HG03342 (cell line): Measurements from ENCODE around the gene GARIN3.
"Not testable (repeated sequence)": the region's sequence is repeated elsewhere in the genome, so short reads cannot be mapped to it uniquely, and the experiment has no call there.

Source experiments
- ATAC-seq: cut with Tn5 transposase; IDR thresholded peaks from one replicate; pipeline ENCODE4 v1.9.1; 2021; ENCODE audit warnings: mild to moderate bottlenecking, moderate library complexity; ENCODE audit not compliant: unreplicated experiment

Gene GARIN3

DNA sequence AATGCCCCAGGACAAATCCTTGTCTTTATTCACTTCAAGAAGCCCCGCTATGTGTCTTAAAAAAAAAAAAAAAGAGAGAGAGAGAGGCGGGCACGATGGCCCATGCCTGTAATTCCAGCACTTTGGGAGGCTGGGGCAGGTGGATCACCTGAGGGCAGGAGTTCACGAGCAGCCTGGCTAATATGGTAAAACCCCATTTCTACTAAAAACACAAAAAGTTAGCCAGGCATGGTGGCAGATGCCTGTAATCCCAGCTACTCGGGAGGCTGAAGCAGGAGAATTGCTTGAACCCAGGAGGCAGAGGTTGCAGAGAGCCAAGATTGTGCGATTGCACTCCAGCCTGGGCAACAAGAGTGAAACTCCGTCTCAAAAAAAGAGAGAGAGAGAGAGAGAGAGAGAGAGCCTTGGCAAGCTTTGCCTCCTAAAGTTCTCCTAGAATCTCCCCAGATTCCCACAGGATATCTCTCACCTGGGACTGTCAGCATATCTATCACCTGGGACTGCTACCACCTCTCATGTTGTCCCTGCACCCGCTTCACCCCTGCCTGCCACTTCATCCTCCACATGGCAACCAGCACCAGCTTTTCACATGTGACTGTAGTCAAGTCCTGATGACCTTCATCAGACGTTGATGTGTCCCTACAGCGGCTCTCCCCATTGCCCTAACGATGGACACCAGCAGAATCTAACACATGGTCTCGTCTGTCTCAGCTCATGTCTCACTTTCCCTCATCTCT lies 20.4 kb upstream of the GARIN3 start:
- no peak for ATAC-seq

DNA sequence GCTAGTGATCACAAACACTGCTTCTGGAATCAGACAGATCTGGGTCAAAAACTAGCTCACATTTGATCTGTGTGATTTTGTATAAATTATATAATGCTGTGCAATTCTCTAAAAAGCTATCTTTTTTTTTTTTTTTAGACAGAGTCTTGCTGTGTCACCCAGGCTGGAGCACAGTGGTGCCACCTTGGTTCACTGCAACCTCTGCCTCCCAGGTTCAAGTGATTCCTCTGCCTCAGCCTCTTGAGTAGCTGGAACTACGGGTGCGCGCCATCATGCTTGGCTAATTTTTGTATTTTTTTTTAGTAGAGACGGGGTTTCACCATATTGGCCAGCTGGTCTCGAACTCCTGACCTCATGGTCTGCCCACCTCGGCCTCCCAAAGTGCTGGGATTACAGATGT lies 19.1 kb upstream of the GARIN3 start:
- not testable (repeated sequence) for ATAC-seq

DNA sequence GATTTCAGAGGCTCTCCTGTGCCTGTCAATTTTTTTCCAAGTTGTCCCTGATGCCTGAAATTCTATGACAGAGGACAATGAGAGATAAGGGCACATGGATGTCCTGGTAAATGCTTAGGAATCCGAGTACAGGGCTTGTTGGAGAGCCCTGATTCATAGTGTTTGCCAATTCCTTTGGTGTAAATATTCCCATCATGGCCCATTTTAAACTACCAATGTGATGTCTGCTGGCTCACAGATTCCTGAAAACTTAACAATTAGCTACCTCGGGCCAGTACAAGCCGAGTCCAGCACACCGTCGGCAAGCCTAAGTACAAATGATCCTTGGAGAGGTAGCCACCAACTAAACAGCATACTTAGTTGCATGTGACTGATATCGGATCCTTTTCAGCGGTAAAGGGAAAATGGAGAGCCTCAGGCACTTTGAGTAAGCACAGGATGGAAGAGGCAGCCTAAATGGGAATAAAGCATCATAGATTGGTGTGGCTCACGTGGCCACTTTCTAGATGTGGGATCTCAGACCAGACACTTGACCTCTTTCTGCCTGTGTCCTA lies 18.1 kb upstream of the GARIN3 start:
- ATAC-seq, result no peak

DNA sequence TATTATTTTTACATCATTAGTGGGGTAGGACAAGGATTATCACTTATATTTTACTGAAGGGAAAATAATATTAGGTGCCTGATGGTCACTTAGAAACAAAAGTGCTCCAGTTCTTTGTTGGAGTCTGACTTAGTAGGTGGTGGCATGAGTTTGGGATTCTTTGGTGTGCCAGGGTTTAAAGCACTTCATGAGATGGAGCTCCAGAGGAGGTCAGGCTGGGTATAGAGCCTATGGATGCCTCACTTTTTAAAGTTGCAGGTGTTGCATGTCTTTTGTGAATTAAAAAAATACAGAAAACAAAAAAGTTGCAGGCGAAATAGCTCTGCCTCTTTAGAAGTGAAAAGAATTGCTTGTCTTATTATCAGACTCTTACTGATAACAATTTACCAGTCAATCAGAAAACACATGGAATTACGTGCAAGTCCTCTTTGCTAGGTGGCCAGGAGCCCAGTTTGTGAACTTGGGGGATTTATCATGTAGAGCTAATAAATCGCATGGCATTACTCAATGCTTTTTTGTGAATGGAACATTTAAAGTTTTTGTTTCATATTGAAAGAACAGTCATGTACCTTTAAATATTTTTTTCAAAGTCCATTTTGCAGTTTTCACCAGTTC lies 16.2 kb upstream of the GARIN3 start:
- ATAC-seq, result no peak

DNA sequence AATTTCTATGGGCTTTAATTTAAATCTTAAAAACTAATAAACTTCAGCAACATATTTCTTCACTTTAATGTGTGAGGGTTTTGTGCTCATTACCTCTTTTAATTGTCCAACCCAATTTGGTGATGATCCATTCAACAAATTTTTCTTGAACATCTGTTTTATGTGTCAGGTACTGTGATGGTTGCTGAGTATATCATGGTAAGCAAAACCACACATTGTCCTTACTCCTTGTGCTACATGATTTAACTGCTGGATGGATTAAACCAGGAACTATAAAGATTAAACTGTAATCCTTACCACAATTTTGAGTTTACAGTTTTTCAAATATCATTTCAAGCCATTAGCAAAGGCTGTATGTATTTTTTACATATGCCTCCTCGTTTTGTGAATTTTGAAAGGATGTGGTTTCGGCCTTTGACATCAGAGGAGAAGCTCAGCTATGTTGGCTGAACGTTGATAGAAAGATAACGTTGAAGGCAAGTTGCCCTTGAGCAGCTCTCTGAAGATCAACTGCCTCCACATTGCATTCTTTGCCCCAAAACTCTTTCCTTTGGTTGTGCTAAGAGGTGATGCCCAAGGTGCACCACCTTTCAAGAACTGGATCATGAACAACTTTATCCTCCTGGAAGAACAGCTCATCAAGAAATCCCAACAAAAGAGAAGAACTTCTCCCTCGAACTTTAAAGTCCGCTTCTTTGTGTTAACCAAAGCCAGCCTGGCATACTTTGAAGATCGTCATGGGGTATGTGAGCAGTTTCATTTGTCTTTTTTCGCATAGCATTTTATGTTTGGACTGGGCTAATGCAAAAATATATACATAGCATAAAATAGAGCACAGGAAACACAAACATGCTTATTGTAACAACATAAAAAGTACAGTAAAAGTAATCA lies 14.6 kb upstream of the GARIN3 start, which contains the start of gene ITK:
ITK (plus strand) TSS at position 467 of the 891 bp plus-strand sequence; CDS start at position 605, 138 bp downstream.
- ATAC-seq, result no peak

DNA sequence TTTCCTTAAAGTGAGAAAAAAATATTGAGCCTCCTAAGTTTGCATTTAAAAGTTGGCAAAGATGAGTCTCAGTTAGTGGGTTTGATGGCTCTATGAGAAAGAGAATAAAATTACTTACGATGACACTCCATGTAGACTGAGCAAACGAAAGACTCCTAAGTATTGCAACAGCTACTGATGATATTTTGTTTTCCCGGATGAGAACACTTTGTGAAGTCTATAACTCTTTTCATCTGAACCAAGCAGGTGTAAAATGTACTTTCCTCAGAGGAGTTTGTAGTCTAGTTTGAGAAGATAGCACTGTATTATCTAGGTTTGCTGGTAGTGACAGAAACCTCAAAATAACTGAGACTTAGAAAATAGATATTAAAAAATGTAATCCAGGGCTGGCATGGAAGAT lies 12.9 kb upstream of the GARIN3 start:
- no peak for ATAC-seq

DNA sequence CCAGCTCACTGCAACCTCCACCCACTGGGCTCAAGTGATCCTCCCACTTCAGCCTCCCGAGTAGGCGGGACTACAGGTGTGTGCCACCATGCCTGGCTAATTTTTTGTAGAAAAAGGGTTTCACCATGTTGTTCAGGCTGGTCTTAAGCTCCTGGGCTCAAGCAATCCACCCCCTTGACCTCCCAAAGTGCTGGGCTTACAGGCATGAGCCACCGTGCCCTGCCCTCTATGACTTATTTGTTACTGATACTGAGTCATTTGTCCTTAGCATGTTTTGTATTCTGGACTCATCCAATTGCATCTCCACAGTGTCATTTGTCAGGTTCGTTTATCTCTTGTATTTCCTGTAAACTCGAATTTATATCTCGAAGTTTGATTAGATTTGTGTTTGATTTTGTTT lies 11.9 kb upstream of the GARIN3 start:
- ATAC-seq, result no peak

DNA sequence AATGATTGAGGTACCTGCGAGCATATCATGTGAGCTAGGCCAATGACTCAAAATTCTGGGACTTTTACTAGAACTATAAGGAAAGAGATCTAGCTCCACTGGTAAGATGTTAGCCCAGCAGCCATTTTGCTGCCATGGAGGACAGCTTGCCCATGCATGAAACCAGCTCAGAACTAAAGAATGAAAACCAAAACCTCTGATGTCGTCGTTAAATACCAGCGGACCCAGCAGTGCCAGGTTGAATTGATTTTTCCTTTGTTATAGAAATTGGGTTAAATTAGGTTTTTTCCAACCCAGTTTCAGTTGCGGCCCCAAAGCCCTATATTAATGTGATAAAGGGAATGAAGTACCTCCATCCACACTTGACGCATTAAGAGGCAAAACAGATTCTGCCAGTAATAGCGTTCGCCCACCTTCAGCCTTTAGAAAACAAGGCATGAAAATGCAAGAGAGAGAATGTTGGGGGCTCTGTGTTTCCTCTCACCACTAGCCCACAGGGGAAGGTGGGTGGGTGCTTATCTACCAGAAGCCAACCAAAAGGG lies 9.1 kb upstream of the GARIN3 start:
- no peak for ATAC-seq

DNA sequence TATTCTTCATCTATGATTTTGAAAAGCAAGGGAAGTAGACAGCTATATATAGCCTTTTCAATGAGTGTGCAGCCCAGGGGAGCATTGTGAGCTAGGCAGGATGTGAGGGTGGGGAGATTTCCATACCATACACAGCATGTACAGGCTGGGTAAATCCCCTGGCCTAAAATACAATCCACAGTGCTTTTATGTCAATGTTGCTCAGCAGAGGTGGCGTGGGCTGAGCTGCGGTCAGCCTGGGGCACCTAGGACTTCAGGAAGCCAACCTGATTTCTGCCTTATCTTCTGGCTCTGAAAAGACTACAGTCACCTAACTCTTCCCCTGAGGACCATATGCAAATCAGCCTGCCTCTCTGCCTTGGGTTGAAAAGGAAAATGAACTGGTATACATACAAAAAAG lies 6.3 kb upstream of the GARIN3 start:
- peak; percentile 99 for ATAC-seq

DNA sequence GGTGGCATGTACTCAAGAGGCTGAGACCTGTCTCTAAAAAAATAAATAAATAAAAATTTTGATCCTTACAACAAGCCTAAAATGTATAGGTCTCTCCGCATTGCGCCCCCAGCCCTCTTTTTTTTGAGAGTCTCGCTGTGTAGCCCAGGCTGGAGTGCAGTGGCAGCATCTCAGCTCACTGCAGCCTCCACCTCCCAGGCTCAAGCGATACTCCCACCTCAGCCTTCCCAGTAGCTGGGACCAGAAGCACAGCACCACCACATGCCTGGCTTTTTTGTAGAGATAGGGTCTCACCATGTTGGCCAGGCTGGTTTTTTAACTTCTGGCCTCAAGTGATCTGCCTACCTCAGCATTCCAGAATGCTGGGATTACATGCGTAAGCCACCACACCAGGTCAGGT lies 2.2 kb upstream of the GARIN3 start:
- ATAC-seq, result no peak

DNA sequence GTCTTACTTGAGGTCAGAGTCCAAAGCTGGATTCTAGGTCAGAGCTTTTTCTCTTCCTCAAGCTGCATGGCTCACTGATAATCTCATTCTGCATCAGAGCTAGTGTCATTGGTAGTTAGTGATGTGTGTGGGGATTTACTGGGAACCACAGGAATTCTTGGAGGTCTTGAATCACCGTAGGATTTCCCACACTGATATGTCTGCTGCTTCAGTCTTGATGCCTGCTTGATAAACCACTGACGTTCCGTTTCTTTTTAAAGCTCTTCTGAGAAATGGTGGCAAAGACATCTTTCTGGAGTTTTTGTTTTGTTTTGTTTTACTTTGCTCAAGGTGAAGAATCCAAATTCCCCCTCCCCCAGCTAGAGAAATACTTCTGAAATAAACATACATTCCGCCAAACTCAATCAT lies 1.2 kb upstream of the GARIN3 start:
- ATAC-seq, result no peak

DNA sequence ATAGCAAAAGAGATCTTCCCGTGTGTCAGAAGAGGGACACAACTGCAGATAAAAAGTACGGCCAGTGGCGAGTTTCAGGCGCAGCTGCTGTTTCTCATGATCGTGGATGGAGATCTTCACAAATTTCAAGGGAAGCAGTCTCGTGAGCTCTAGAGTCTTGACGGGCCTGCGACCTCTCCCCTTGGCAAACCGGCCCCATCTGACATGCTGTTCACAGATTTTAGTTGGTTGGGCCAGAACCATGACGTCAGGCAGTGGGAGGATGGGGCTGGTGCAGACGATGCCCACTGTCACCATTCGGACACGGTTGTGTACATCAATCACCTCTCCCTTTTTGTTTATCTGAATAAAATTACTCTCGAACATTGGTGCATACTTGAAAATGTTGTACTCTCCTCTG lies 396 bp downstream of the GARIN3 start:
- ATAC-seq, result no peak

DNA sequence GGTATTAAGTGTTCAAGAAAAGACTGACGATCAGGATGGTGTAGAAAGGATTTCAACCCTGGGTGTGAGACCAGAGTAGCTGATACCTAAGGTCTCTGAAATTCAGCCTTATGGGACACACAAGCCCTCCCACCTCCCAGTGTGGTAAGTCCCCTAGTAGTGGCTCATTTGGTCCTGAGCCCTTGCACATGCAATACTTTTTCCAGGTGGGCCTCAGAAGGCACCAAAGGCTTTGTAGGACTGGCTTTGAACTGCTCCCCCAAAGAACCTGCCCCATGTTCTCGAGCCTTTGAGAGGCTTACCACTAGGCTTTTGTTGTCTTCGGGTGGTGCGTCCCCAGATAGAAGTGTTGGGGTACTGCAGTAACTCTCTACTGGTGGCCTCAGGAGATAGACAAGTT lies 803 bp downstream of the GARIN3 start:
- no peak for ATAC-seq

DNA sequence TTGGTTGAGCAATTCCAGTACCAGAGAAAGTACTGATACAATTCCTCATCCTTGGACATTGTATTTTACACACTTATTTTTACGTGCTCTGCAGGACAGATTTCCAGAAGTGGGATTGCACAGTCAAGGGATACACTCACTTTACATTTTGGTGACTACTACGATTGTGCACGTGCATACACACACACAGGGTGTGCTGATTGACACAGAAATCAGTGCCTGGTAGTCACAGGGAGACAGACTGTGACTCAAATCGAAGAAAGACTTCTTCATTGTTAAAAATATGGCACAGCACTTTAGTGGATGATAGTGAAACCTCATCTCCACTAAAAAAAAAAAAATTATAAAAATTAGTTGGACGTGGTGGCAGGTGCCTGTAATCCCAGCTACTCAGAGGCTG lies 1.5 kb downstream of the GARIN3 start:
- ATAC-seq, result no peak

DNA sequence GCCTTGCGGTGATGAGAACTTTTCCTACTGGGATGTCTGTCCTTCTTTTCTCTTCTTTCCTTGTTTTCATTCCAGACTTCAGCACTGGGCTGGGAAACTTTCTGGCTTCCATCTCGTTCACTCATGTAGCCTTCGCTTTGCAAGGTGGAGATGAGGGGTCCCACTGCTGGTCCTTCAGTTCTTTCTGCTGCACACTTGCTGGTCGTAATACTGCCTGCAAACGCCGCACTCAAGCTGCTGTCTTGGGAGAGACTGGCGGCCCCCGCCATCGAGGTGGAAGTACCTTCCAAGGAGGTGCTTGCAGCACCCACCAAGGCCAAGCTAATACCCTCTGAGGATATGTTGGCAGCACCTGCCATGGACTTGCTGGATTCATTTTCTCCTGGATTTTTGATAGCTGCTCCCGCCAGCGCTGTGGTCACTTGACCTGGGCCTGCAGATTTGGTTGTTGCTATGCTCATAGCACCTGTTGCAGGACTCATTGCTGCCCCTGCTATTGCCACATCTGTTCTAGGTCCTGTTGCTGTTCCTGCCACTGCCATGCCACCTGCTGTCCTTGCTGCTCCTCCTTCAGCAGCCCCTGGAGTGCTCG lies 3.0 kb downstream of the GARIN3 start:
- no peak for ATAC-seq

DNA sequence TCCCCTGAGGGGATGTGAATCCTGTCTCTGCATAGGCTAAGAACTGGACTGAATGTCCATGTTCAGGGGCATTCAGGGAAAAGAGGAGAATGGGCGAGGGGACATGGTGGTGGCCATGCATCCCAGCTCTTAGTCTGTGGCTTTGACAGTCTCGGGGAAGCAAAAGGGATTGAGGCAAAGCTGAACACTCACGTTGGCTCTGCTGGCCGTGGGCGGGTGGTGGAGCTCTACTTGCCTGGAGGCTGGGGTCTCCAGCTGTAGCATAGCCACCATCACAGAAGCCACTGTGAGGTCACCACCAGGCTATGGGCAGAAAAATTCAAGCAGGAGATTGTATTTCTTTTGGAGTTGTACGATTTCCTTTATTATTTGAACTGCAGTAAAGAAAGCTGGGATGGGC lies 4.1 kb downstream of the GARIN3 start:
- ATAC-seq, result no peak

DNA sequence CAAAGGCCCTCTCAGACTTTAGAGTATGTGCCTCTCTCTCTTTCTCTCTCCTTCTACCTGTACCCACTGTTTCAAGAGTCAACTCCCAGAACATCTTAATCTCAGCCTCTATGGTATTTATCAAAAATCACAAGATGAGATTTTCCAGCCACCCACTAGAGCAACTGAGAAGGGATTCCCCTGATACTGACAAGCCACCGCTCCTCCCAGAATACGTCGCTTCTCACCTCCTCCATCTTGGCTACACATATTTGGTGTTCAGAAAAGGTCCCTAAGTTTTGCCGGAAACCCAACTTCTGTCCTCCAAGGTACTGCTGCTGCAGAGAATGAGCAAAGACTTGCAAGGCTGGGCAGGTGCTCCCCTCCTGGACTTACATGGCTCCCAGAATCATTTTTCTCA lies 6.1 kb downstream of the GARIN3 start:
- ATAC-seq, result no peak

DNA sequence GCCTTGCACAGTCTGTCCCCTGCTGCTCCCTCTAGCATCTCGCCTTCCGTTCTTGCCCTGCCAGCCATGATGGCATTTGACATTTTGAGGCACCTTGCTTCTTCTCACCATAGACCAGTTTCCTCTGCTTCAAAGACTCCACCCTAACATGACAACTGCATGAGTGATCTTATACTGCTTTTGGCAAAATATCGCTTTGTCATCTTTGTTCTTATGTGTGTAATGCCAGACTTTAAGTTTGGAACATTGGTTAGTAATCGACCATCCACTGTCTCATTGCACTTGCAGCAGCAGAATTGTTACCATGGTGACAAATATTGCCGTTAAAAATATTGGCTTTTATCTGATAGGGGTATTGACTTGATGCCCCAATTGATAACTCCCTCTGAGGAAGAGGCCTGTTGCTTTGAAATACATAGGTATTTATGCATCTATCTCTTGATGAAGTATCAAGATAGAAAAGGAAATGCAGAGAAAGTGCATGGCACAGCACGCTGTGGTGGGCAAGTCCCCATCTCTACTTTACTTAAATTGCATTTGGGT lies 6.8 kb downstream of the GARIN3 start:
- ATAC-seq, result no peak

DNA sequence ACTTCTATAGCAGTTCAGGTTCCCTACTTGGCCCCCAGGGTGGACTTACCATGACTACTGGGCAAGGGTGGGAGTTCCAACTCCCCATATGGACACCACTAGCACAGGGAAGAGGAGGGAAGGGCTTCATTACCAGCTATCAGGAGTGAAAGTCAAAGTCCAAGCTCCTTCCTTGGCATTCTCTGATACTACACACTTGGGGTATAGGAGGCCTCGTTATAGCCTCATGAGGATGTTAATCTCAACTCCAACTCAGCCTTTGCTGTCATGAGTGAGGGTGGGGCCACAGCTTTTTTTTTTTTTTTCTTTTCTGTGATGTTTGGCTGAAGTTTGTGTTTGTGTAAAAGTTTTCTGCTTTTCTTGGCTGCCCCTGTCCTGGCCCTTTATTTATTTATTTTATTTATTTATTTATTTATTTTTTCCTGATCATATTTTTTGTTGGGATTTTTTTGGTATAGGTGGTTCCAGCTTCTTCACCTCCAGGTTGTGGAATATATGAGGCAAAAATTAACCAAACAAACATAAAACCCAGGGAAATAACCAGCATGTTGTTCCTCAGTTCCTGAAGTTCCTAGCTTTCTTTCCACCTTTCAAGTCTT lies 8.7 kb downstream of the GARIN3 start:
- ATAC-seq, result no peak

DNA sequence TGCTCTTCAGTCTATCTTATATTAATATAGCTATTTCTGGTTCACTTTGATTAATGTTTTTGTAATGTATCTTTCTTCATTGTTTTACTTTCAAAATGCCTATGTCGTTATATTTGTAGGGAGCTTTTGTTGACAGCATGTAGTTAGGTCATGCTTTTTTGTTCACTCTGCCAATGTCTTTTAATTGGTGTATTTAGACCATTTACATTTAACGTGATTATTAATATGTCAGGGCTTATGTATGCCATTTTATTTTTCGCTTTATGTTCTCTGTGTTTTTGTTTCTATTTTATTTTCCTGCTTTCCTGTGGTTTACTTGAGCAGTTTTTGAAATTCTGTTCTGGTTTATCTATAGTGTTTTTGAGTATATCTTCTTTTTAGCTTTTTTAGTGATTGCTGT lies 10.8 kb downstream of the GARIN3 start:
- no peak for ATAC-seq
